Body of pancreas (tissue), 4 donors: Measurements from ENCODE around the gene POLR3A.

Experiments used
- CTCF ChIP-seq, 7 experiments: fragments of 450-650 bp in 4 of 7; fragments of 200-600 bp in 3 of 7; sonication (generic) in 3 of 7; IDR thresholded peaks; one replicate each; pipeline ENCODE4 v1.5.1; 2016 to 2019; ENCODE audit warnings: antibody characterized with exemption in 7 of 7
- POLR2A ChIP-seq, 3 donors: fragments of 450-650 bp; IDR thresholded peaks; one replicate each; pipeline ENCODE4 v1.6.1; 2016; ENCODE audit warnings: antibody characterized with exemption in 3 of 3, mild to moderate bottlenecking in 2 of 3

GRCh38 chr10:77964811-77965210, 64.5 kb downstream of the POLR3A start:
- no peak for TF ChIP-seq CTCF (IDR thresholded peaks at IDR 0.05)
- no peak for TF ChIP-seq POLR2A (IDR thresholded peaks at IDR 0.05)
